Ovary (tissue), 3 donors: Measurements from ENCODE around the gene RIPOR1.

ENCODE experiments used
- POLR2A ChIP-seq: fragments of 450-650 bp; IDR thresholded peaks from one replicate; pipeline ENCODE4 v1.6.1; 2017; ENCODE audit warnings: antibody characterized with exemption, mild to moderate bottlenecking, moderate library complexity
- TF ChIP-seq, protein P1 (sequence below), 3 donors: fragments of 450-650 bp in 2 of 3; fragments of 200-600 bp in 1 of 3; IDR thresholded peaks; one replicate each; pipeline versions ENCODE4 v1.5.1 to v1.8.0; 2016 to 2022; ENCODE audit warnings: antibody characterized with exemption in 3 of 3, mild to moderate bottlenecking in 1 of 3
- donor health status: DM: no; HTN: no; CAD: no.

DNA sequence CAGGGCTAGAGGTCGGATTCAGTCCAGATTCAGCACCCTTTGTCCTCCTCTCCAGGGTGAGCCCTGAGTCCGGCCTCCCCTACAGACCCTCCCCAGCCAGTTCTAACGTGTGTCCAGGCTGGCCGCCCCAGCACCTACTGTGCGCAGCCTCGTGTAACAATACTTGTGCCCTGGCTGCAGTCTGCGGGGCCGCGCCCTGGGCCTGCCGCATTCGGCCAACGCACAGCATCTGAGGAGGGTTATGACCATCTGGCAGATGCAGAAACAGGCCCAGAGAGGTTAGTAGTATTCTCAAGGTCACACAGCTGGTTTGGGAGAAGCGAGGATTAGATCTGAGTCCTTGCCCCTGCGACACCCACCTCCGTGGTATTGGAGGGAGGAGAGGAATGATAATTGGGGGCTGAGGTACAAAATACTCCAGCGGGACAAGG is 968 bp downstream of the RIPOR1 start:
- TF ChIP-seq, protein P1, sequence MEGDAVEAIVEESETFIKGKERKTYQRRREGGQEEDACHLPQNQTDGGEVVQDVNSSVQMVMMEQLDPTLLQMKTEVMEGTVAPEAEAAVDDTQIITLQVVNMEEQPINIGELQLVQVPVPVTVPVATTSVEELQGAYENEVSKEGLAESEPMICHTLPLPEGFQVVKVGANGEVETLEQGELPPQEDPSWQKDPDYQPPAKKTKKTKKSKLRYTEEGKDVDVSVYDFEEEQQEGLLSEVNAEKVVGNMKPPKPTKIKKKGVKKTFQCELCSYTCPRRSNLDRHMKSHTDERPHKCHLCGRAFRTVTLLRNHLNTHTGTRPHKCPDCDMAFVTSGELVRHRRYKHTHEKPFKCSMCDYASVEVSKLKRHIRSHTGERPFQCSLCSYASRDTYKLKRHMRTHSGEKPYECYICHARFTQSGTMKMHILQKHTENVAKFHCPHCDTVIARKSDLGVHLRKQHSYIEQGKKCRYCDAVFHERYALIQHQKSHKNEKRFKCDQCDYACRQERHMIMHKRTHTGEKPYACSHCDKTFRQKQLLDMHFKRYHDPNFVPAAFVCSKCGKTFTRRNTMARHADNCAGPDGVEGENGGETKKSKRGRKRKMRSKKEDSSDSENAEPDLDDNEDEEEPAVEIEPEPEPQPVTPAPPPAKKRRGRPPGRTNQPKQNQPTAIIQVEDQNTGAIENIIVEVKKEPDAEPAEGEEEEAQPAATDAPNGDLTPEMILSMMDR (IDR thresholded peaks at IDR 0.05) = no peak
- TF ChIP-seq POLR2A = no peak
